GM23338 (cell line): ENCODE data around the gene CCDC40. TPM values are rescaled to one million over a fixed set of nuclear protein-coding genes. Genes with fewer than 3 reads are reported as not detected.

ENCODE experiments used
- ATAC-seq: fragments of 200-7000 bp; cut with Tn5 transposase; 3 replicates; pipeline ENCODE4 v1.9.1; 2020
- DNase-seq: peaks from one replicate; pipeline ENCODE4 v3.0.0-alpha.2; 2015; ENCODE audit warnings: low spot score
- H2AFZ ChIP-seq: fragments of 200-600 bp; sonication (generic); 2 replicates; pipeline ENCODE4 v1.8.0; 2016; ENCODE audit warnings: antibody characterized with exemption, mild to moderate bottlenecking, moderate library complexity
- H3F3A ChIP-seq: fragments of 200-600 bp; sonication (generic); replicated peaks from 2 replicates; pipeline ENCODE4 v1.8.0; 2017; ENCODE audit warnings: antibody characterized with exemption, mixed run types, low read depth
- H3K27ac ChIP-seq: fragments of 200-600 bp; sonication (generic); 2 replicates; pipeline ENCODE4 v1.6.1; 2016; ENCODE audit warnings: low read depth
- H3K27me3 ChIP-seq: fragments of 200-600 bp; sonication (generic); 2 replicates; pipeline ENCODE4 v1.8.0; 2016; ENCODE audit warnings: mild to moderate bottlenecking, mixed run types, moderate library complexity; ENCODE audit not compliant: insufficient read depth
- H3K36me3 ChIP-seq: fragments of 200-600 bp; sonication (generic); 2 replicates; pipeline ENCODE4 v1.8.0; 2016; ENCODE audit warnings: mild to moderate bottlenecking; ENCODE audit not compliant: insufficient read depth
- H3K4me1 ChIP-seq: fragments of 200-600 bp; sonication (generic); 2 replicates; pipeline ENCODE4 v1.8.0; 2016; ENCODE audit warnings: mild to moderate bottlenecking, moderate library complexity; ENCODE audit not compliant: insufficient read depth
- H3K4me2 ChIP-seq: fragments of 200-600 bp; sonication (generic); 2 replicates; pipeline ENCODE4 v1.7.1; 2017; ENCODE audit warnings: mixed run types
- H3K4me3 ChIP-seq: fragments of 200-600 bp; sonication (generic); 2 replicates; pipeline ENCODE4 v1.6.1; 2016; ENCODE audit warnings: mixed run types
- H3K79me2 ChIP-seq: fragments of 200-600 bp; sonication (generic); replicated peaks from 2 replicates; pipeline ENCODE4 v1.8.0; 2017; ENCODE audit warnings: mild to moderate bottlenecking; ENCODE audit not compliant: insufficient read depth
- H3K9me2 ChIP-seq: fragments of 200-600 bp; sonication (generic); 2 replicates; pipeline ENCODE4 v1.8.0; 2017; ENCODE audit not compliant: insufficient read depth
- H4K20me1 ChIP-seq: fragments of 200-600 bp; sonication (generic); replicated peaks from 2 replicates; pipeline ENCODE4 v1.8.0; 2017; ENCODE audit warnings: mild to moderate bottlenecking; ENCODE audit not compliant: insufficient read depth
- H3K27ac Mint-ChIP-seq: 2 replicates; pipeline ENCODE4 v1.8.0; 2020; ENCODE audit warnings: inconsistent platforms, mild to moderate bottlenecking, moderate library complexity, mixed read lengths
- H3K27me3 Mint-ChIP-seq: 3 replicates; pipeline ENCODE4 v1.8.0; 2022; ENCODE audit warnings: low read depth, mild to moderate bottlenecking, moderate library complexity, mixed read lengths, inconsistent platforms; ENCODE audit not compliant: insufficient read depth, poor library complexity
- H3K36me3 Mint-ChIP-seq: 3 replicates; pipeline ENCODE4 v1.8.0; 2021; ENCODE audit warnings: low read depth, mild to moderate bottlenecking, inconsistent platforms, moderate library complexity, mixed read lengths
- H3K4me1 Mint-ChIP-seq: 3 replicates; pipeline ENCODE4 v1.8.0; 2020; ENCODE audit warnings: mild to moderate bottlenecking, inconsistent platforms, mixed read lengths
- H3K4me3 Mint-ChIP-seq: 3 replicates; pipeline ENCODE4 v1.8.0; 2021; ENCODE audit warnings: moderate library complexity, mild to moderate bottlenecking, inconsistent platforms, mixed read lengths
- H3K9me3 Mint-ChIP-seq: 3 replicates; pipeline ENCODE4 v1.8.0; 2020; ENCODE audit warnings: moderate library complexity, mild to moderate bottlenecking, inconsistent platforms, mixed read lengths
- CTCF ChIP-seq, 2 experiments: fragments of 200-600 bp in 1 of 2; sonication (generic) in 1 of 2; conservative IDR thresholded peaks; 2 replicates each; pipeline versions ENCODE4 v1.5.1 to v1.6.1; 2016 to 2017; ENCODE audit warnings: antibody characterized with exemption in 2 of 2, low read depth in 2 of 2, mild to moderate bottlenecking in 2 of 2, moderate library complexity in 1 of 2
- ETS1 ChIP-seq: IDR thresholded peaks from 2 replicates; pipeline ENCODE4 v1.6.1; 2016; ENCODE audit warnings: antibody characterized with exemption
- EZH2 ChIP-seq: fragments of 200-600 bp; sonication (generic); IDR thresholded peaks from one replicate; pipeline ENCODE4 v1.8.0; 2017; ENCODE audit warnings: antibody characterized with exemption, mild to moderate bottlenecking, low read depth; ENCODE audit not compliant: unreplicated experiment
- EZH2phosphoT487 ChIP-seq: fragments of 200-600 bp; sonication (generic); IDR thresholded peaks from one replicate; pipeline ENCODE4 v1.8.1; 2018; ENCODE audit warnings: antibody characterized with exemption; ENCODE audit not compliant: unreplicated experiment
- JUNB ChIP-seq: IDR thresholded peaks from one replicate; pipeline ENCODE4 v1.6.1; 2016; ENCODE audit warnings: antibody characterized with exemption; ENCODE audit not compliant: unreplicated experiment
- POLR2AphosphoS5 ChIP-seq: IDR thresholded peaks from 2 replicates; pipeline ENCODE4 v1.6.1; 2016; ENCODE audit warnings: antibody characterized with exemption, low read depth
- REST ChIP-seq: IDR thresholded peaks from one replicate; pipeline ENCODE4 v1.6.1; 2018; ENCODE audit warnings: antibody characterized with exemption; ENCODE audit not compliant: unreplicated experiment
- ZNF114 ChIP-seq: fragments of 250-450 bp; sonication (Bioruptor Pico); IDR thresholded peaks from 2 replicates; pipeline ENCODE4 v1.5.0; 2020; ENCODE audit warnings: mild to moderate bottlenecking, moderate library complexity
- ZNF462 ChIP-seq: fragments of 250-450 bp; sonication (Bioruptor Pico); IDR thresholded peaks from 2 replicates; pipeline ENCODE4 v1.5.0; 2020; ENCODE audit warnings: mild to moderate bottlenecking, moderate library complexity
- polyA plus RNA-seq: library from polyadenylated mRNA; unstranded; fragments of >200 nt; fragmentation: Nextera tagmentation; extraction: Ambion mirVana; gene quantifications from 2 replicates; pipeline ENCODE4 v1.2.1, GENCODE V29; 2016
- total RNA-seq: library from RNA; depleted of rRNA; stranded (reverse); fragments of >200 nt; shearing (Covaris generic); gene quantifications from 2 replicates; pipeline ENCODE4 v1.2.3, GENCODE V29; 2014

The CCDC40 gene
- total and polyA plus RNA-seq, 2 experiments from 2014 or later = 7.6 to 8.1 TPM

- TF ChIP-seq ZNF462 (CRISPR knock-in tag) (no peak), EZH2 (no peak), POLR2AphosphoS5 (no peak)
These were observed 82.3 kb downstream of the CCDC40 start (continued) for GRCh38 chr17:80118601-80119270.

GRCh38 chr17:80119271-80119791, 82.9 kb downstream of the CCDC40 start:
- peaks cover 17% of the 10 kb centered on the region; the same call in 2 of the 3 replicates for H3K36me3 Mint-ChIP-seq
- Histone ChIP-seq H3K27ac (no peak overlapping the region), H3F3A (peaks cover 10% of the 10 kb centered on the region; the same call in 1 of the 2 replicates), H3K27me3 (no peaks in the 10 kb centered on the region), H3K4me2 (no peak overlapping the region), H3K9me2 (no peaks in the 10 kb centered on the region), H4K20me1 (no peaks in the 10 kb centered on the region), H3K79me2 (no peaks in the 10 kb centered on the region), H3K36me3 (no peaks in the 10 kb centered on the region; the same call in 1 of the 2 replicates), H2AFZ (no peak overlapping the region), H3K4me3 (no peak overlapping the region), H3K4me1 (peaks cover 7% of the 10 kb centered on the region)
- no peaks in the 10 kb centered on the region; the same call in 2 of the 3 replicates for H3K9me3 Mint-ChIP-seq
- no peak overlapping the region for H3K27ac Mint-ChIP-seq
- peaks cover 7% of the 10 kb centered on the region for H3K4me1 Mint-ChIP-seq
- no peak for DNase-seq
- H3K4me3 Mint-ChIP-seq = no peak overlapping the region
- peaks cover 12% of the 10 kb centered on the region for H3K27me3 Mint-ChIP-seq
- no peak for ATAC-seq
- TF ChIP-seq EZH2phosphoT487 = no peak
- no peak for TF ChIP-seq JUNB
- no peak for TF ChIP-seq ZNF114
- TF ChIP-seq CTCF (conservative IDR thresholded peaks at IDR 0.05; ENCODE audit: low read depth in 2 of 2) = no peak
- no peak for TF ChIP-seq ETS1
- no peak for TF ChIP-seq REST
